Measurements from ENCODE around the gene STXBP6.

Gene STXBP6

DNA sequence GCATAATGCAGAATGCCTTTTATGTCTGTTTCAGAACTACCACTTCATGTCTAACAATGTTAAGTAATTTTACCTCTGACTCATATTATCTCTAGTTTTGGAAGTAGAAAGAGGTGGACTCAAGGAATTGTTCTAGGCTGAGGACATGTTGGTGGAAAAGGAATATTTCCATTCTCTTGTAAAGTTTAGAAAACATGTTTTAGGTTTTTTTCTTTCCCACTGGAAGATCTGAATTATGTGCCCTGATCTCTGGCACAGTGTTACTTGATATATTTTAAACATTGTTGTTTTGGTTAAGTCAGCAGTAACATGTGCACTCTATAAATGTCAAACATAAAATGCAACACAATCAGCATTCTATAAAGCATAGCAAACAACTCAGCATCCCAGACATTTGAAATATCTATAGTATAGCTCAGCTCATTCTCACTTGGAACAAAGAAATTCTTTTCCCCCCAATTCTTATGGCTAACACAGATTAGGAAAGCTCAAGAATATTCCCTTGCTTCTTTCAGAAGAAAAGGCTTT is 202.3 kb downstream of the STXBP6 start:
- Histone ChIP-seq H3K27me3 (ENCODE audit: insufficient read depth, poor library complexity, severe bottlenecking) (peaks cover 5% of the 10 kb centered on the region), H3K4me3 (replicated peaks; ENCODE audit: insufficient read depth, low read length) (no peak overlapping the region), H3K27ac (replicated peaks) (no peak overlapping the region)
- DNase-seq (ENCODE audit: low read depth in 1 of 2, low spot score in 1 of 2): no peak
- TF ChIP-seq, protein P1, sequence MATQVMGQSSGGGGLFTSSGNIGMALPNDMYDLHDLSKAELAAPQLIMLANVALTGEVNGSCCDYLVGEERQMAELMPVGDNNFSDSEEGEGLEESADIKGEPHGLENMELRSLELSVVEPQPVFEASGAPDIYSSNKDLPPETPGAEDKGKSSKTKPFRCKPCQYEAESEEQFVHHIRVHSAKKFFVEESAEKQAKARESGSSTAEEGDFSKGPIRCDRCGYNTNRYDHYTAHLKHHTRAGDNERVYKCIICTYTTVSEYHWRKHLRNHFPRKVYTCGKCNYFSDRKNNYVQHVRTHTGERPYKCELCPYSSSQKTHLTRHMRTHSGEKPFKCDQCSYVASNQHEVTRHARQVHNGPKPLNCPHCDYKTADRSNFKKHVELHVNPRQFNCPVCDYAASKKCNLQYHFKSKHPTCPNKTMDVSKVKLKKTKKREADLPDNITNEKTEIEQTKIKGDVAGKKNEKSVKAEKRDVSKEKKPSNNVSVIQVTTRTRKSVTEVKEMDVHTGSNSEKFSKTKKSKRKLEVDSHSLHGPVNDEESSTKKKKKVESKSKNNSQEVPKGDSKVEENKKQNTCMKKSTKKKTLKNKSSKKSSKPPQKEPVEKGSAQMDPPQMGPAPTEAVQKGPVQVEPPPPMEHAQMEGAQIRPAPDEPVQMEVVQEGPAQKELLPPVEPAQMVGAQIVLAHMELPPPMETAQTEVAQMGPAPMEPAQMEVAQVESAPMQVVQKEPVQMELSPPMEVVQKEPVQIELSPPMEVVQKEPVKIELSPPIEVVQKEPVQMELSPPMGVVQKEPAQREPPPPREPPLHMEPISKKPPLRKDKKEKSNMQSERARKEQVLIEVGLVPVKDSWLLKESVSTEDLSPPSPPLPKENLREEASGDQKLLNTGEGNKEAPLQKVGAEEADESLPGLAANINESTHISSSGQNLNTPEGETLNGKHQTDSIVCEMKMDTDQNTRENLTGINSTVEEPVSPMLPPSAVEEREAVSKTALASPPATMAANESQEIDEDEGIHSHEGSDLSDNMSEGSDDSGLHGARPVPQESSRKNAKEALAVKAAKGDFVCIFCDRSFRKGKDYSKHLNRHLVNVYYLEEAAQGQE (IDR thresholded peaks at IDR 0.05; ENCODE audit: insufficient replicate concordance, low read depth): no peak
- no peak for TF ChIP-seq SPI1 (IDR thresholded peaks at IDR 0.05; ENCODE audit: borderline replicate concordance, low read depth)
- no peak for TF ChIP-seq POLR2AphosphoS5 (IDR thresholded peaks at IDR 0.05; ENCODE audit: low read depth)
- TF ChIP-seq GABPA (IDR thresholded peaks at IDR 0.05; ENCODE audit: low read depth): no peak
- TF ChIP-seq, protein P2, sequence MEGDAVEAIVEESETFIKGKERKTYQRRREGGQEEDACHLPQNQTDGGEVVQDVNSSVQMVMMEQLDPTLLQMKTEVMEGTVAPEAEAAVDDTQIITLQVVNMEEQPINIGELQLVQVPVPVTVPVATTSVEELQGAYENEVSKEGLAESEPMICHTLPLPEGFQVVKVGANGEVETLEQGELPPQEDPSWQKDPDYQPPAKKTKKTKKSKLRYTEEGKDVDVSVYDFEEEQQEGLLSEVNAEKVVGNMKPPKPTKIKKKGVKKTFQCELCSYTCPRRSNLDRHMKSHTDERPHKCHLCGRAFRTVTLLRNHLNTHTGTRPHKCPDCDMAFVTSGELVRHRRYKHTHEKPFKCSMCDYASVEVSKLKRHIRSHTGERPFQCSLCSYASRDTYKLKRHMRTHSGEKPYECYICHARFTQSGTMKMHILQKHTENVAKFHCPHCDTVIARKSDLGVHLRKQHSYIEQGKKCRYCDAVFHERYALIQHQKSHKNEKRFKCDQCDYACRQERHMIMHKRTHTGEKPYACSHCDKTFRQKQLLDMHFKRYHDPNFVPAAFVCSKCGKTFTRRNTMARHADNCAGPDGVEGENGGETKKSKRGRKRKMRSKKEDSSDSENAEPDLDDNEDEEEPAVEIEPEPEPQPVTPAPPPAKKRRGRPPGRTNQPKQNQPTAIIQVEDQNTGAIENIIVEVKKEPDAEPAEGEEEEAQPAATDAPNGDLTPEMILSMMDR (IDR thresholded peaks at IDR 0.05; ENCODE audit: insufficient read depth, low read length): no peak

DNA sequence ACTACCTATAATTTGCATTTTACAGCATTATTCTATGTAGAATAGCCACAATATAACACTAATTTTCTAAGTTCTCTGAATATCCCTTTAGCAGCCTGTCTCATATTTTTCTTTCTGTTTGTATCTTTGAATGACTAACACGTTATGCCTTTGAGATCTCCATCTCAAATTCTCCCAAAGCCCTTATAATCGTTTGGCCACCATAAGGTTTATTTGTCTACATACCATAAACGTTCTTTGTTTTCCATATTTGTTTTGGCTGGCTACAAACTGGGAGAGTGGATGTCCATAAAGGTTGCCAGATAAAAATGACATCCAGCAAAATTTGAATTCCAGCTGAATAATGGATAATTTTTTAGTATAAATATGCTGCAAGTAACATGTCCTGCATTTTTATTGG is 203.7 kb downstream of the STXBP6 start:
- DNase-seq (ENCODE audit: low read depth in 1 of 2, low spot score in 1 of 2): no peak
- H3K4me3 ChIP-seq (replicated peaks; ENCODE audit: insufficient read depth, low read length): no peak overlapping the region

DNA sequence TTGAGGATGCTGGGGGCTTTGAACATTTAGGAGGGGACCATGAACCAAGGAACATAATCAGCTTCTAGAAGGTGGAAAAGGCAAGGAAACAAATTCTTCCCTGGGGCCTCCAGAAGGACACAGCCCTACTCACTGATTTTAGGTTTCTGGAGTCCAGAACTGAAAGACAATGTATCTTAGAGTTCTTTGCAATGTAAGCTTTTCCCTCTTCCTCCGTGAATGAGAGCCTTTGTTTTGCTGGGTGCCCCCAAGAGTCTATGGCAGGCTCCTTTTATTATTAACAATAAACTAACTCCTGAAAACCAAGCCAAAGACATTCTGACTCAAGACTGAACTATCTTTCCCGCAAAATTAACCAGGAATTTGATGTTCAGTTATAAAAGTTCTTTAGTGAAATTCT is 204.1 kb downstream of the STXBP6 start:
- H3K27ac ChIP-seq (replicated peaks): no peak overlapping the region
- peaks cover 8% of the 10 kb centered on the region for H3K27me3 ChIP-seq (ENCODE audit: insufficient read depth, poor library complexity, severe bottlenecking)
- no peak overlapping the region for H3K4me3 ChIP-seq (replicated peaks; ENCODE audit: insufficient read depth, low read length)
- TF ChIP-seq, protein P2 (IDR thresholded peaks at IDR 0.05; ENCODE audit: insufficient read depth, low read length): no peak
- TF ChIP-seq, protein P1 (IDR thresholded peaks at IDR 0.05; ENCODE audit: insufficient replicate concordance, low read depth): no peak
- TF ChIP-seq GABPA (IDR thresholded peaks at IDR 0.05; ENCODE audit: low read depth) (no peak), POLR2AphosphoS5 (IDR thresholded peaks at IDR 0.05; ENCODE audit: low read depth) (no peak), SPI1 (IDR thresholded peaks at IDR 0.05; ENCODE audit: borderline replicate concordance, low read depth) (no peak)
- DNase-seq (ENCODE audit: low read depth in 1 of 2, low spot score in 1 of 2): no peak

More for the DNA sequence above, 203.7 kb downstream of the STXBP6 start:
- H3K27ac ChIP-seq (replicated peaks): no peak overlapping the region
- TF ChIP-seq, protein P2 (IDR thresholded peaks at IDR 0.05; ENCODE audit: insufficient read depth, low read length): no peak
- no peak for TF ChIP-seq POLR2AphosphoS5 (IDR thresholded peaks at IDR 0.05; ENCODE audit: low read depth)
- no peak for TF ChIP-seq GABPA (IDR thresholded peaks at IDR 0.05; ENCODE audit: low read depth)
- TF ChIP-seq, protein P1 (IDR thresholded peaks at IDR 0.05; ENCODE audit: insufficient replicate concordance, low read depth): no peak
- no peak for TF ChIP-seq SPI1 (IDR thresholded peaks at IDR 0.05; ENCODE audit: borderline replicate concordance, low read depth)
- H3K27me3 ChIP-seq (ENCODE audit: insufficient read depth, poor library complexity, severe bottlenecking): peaks cover 7% of the 10 kb centered on the region
